Brain microvascular endothelial cell (primary cell): ENCODE data around the gene ANO1.

Source experiments
- DNase-seq: peaks from one replicate; pipeline ENCODE4 v3.0.0-alpha.2; 2020
- H3K27ac ChIP-seq: fragments of 250-450 bp; sonication (Bioruptor Pico); 2 replicates; pipeline ENCODE4 v1.5.1; 2020; ENCODE audit warnings: mild to moderate bottlenecking, moderate library complexity
- H3K27me3 ChIP-seq: fragments of 250-450 bp; sonication (Bioruptor Pico); replicated peaks from 2 replicates; pipeline ENCODE4 v1.5.1; 2020; ENCODE audit warnings: mild to moderate bottlenecking
- H3K36me3 ChIP-seq: fragments of 250-450 bp; sonication (Bioruptor Pico); replicated peaks from 2 replicates; pipeline ENCODE4 v1.5.1; 2020; ENCODE audit warnings: mild to moderate bottlenecking
- H3K4me3 ChIP-seq: 2 replicates; pipeline ENCODE4 v1.5.1; 2011; ENCODE audit warnings: low read depth, mild to moderate bottlenecking, control low read depth, low read length, moderate library complexity
- CTCF ChIP-seq: IDR thresholded peaks from 2 replicates; pipeline ENCODE4 v1.5.1; 2011; ENCODE audit warnings: low read depth, mild to moderate bottlenecking, moderate library complexity, low read length, control low read depth, inconsistent platforms; ENCODE audit errors: missing control alignments
- in situ Hi-C: cut with HindIII; loops from 2 replicates; pipeline ENCODE4 v1.10.0; 2017; ENCODE audit warnings: low sequenced_read_pairs, low pct_ligation_motif_present

ANO1 gene

GRCh38 chr11:70133771-70134335, 55.7 kb downstream of the ANO1 start:
- no peak for DNase-seq
- no peak overlapping the region for H3K27ac ChIP-seq
- H3K36me3 ChIP-seq: no peaks in the 10 kb centered on the region
- TF ChIP-seq CTCF: no peak
- H3K4me3 ChIP-seq: no peak overlapping the region
- no peaks in the 10 kb centered on the region for H3K27me3 ChIP-seq
- in situ Hi-C loops: no loop called here

- no peaks in the 10 kb centered on the region for H3K36me3 ChIP-seq
- TF ChIP-seq CTCF: no peak
- H3K27ac ChIP-seq: no peak overlapping the region
- in situ Hi-C loops: no loop called here
- no peak for DNase-seq
- H3K4me3 ChIP-seq: no peak overlapping the region
- no peaks in the 10 kb centered on the region for H3K27me3 ChIP-seq
These were observed 56.4 kb downstream of the ANO1 start for GRCh38 chr11:70134490-70134889.

- Histone ChIP-seq H3K36me3 (no peaks in the 10 kb centered on the region), H3K4me3 (no peak overlapping the region), H3K27ac (no peak overlapping the region), H3K27me3 (no peaks in the 10 kb centered on the region)
- in situ Hi-C loops: no loop called here
- DNase-seq: no peak
- TF ChIP-seq CTCF: no peak
These were observed 57.0 kb downstream of the ANO1 start for GRCh38 chr11:70135142-70135541.

GRCh38 chr11:70135625-70136059, 57.5 kb downstream of the ANO1 start:
- Histone ChIP-seq H3K36me3 (no peaks in the 10 kb centered on the region), H3K27ac (no peak overlapping the region), H3K4me3 (no peak overlapping the region), H3K27me3 (no peaks in the 10 kb centered on the region)
- TF ChIP-seq CTCF: no peak
- DNase-seq: peak; percentile 5
- in situ Hi-C loops: no loop called here

DNA sequence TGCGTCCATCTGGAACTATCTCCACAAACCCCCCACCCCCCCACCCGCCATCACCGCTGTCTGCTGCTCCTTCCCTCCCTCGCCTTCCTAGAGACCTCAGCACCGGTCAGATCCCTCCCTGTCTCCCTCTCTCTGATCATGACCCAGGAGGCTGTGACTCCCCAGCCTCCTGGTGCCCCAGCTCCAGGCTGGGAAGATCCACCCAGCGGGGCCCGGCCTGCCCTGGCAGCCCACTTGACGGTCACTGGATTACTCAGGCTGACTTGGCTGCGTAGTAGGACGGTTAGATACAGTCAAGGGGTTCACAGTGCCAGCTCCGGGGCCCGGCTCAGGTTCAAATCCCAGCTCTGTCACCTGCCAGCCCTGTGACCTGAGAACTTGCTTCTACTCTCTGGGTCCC, 59.3 kb downstream of the ANO1 start:
- DNase-seq: no peak
- Histone ChIP-seq H3K27me3 (peaks cover 4% of the 10 kb centered on the region), H3K4me3 (no peak overlapping the region), H3K36me3 (no peaks in the 10 kb centered on the region), H3K27ac (no peak overlapping the region)
- no peak for TF ChIP-seq CTCF
- in situ Hi-C loops: no loop called here

GRCh38 chr11:70138403-70138802, 60.3 kb downstream of the ANO1 start:
- H3K27me3 ChIP-seq: peaks cover 7% of the 10 kb centered on the region
- no peak overlapping the region for H3K27ac ChIP-seq
- no peak overlapping the region for H3K4me3 ChIP-seq
- no peaks in the 10 kb centered on the region for H3K36me3 ChIP-seq
- no peak for DNase-seq
- TF ChIP-seq CTCF: no peak
- in situ Hi-C loops: no loop called here
